Neural cell (in vitro differentiated cells): ENCODE measurements around the gene SFT2D1. TPM values are rescaled to one million over a fixed set of nuclear protein-coding genes. Genes with fewer than 3 reads are reported as not detected.

ENCODE experiments used
- H2AFZ ChIP-seq: fragments of 200-600, 300-800 bp; sonication (generic), shearing (Covaris generic); 2 replicates; pipeline ENCODE4 v1.6.0; 2014; ENCODE audit warnings: low read depth, mild to moderate bottlenecking, antibody characterized with exemption, low read length, moderate library complexity
- H3F3A ChIP-seq: fragments of 200-600 bp; shearing (Covaris generic); 2 replicates; pipeline ENCODE4 v1.6.1; 2016; ENCODE audit warnings: mild to moderate bottlenecking, moderate library complexity, mixed read lengths, antibody characterized with exemption, low read length; ENCODE audit not compliant: insufficient read depth, poor library complexity, severe bottlenecking
- H3K27ac ChIP-seq: fragments of 200-600, 300-800 bp; sonication (generic), shearing (Covaris generic); 2 replicates; pipeline ENCODE4 v1.5.1; 2014; ENCODE audit warnings: mild to moderate bottlenecking, low read length, moderate library complexity
- H3K27me3 ChIP-seq: fragments of 300-800, 200-600 bp; sonication (generic), shearing (Covaris generic); 2 replicates; pipeline ENCODE4 v1.6.0; 2014; ENCODE audit warnings: mild to moderate bottlenecking, low read depth, low read length, moderate library complexity; ENCODE audit not compliant: insufficient read depth
- H3K36me3 ChIP-seq: fragments of 300-800, 200-600 bp; sonication (generic), shearing (Covaris generic); 2 replicates; pipeline ENCODE4 v1.5.1; 2014; ENCODE audit warnings: mild to moderate bottlenecking, antibody characterized with exemption, low read length, moderate library complexity; ENCODE audit not compliant: insufficient read depth
- H3K4me2 ChIP-seq: fragments of 300-800, 200-600 bp; sonication (generic), shearing (Covaris generic); 2 replicates; pipeline ENCODE4 v1.6.0; 2014; ENCODE audit warnings: mild to moderate bottlenecking, low read length
- H3K4me3 ChIP-seq: fragments of 300-800, 200-600 bp; sonication (generic), shearing (Covaris generic); 2 replicates; pipeline ENCODE4 v1.5.1; 2014; ENCODE audit warnings: mild to moderate bottlenecking, low read length, moderate library complexity
- H3K79me2 ChIP-seq: fragments of 200-600 bp; shearing (Covaris generic); replicated peaks from 2 replicates; pipeline ENCODE4 v1.6.0; 2014; ENCODE audit warnings: mild to moderate bottlenecking, low read length, moderate library complexity; ENCODE audit not compliant: insufficient read depth
- H3K9ac ChIP-seq: fragments of 300-800, 200-600 bp; sonication (generic), shearing (Covaris generic); 2 replicates; pipeline ENCODE4 v1.6.1; 2016; ENCODE audit warnings: mild to moderate bottlenecking, low read length, mixed read lengths
- H3K9me2 ChIP-seq: fragments of 200-600 bp; shearing (Covaris generic); 2 replicates; pipeline ENCODE4 v1.6.1; 2016; ENCODE audit warnings: mild to moderate bottlenecking, low read length, mixed read lengths; ENCODE audit not compliant: insufficient read depth
- H3K9me3 ChIP-seq: fragments of 200-600, 300-800 bp; sonication (generic), shearing (Covaris generic); 2 replicates; pipeline ENCODE4 v1.6.1; 2016; ENCODE audit warnings: mild to moderate bottlenecking, mixed run types, low read length, moderate library complexity, mixed read lengths
- H4K20me1 ChIP-seq: fragments of 200-600 bp; shearing (Covaris generic); 2 replicates; pipeline ENCODE4 v1.6.1; 2016; ENCODE audit warnings: mild to moderate bottlenecking, mixed run types; ENCODE audit not compliant: insufficient read depth
- EZH2 ChIP-seq: fragments of 200-600, 300-800 bp; shearing (Covaris generic), sonication (generic); IDR thresholded peaks from 2 replicates; pipeline ENCODE4 v1.6.1; 2014; ENCODE audit warnings: antibody characterized with exemption, low read length, borderline replicate concordance, mild to moderate bottlenecking; ENCODE audit not compliant: insufficient read depth, poor library complexity, severe bottlenecking
- SMC3 ChIP-seq: fragments of 450-650 bp; conservative IDR thresholded peaks from 2 replicates; pipeline ENCODE4 v1.6.1; 2014; ENCODE audit warnings: antibody characterized with exemption, mild to moderate bottlenecking, moderate library complexity; ENCODE audit not compliant: poor library complexity
- polyA plus RNA-seq: library from polyadenylated mRNA; depleted of rRNA; stranded (reverse); fragments of >200 nt; gene quantifications from 2 replicates; pipeline ENCODE4 v1.2.3, GENCODE V29; 2014
- TF ChIP-seq, protein P1 (sequence below): IDR thresholded peaks from 2 replicates; pipeline ENCODE4 v1.6.1; 2012; ENCODE audit warnings: borderline replicate concordance

The SFT2D1 gene
- polyA plus RNA-seq, 1 donor from 2014 or later, result 81.7 TPM

DNA sequence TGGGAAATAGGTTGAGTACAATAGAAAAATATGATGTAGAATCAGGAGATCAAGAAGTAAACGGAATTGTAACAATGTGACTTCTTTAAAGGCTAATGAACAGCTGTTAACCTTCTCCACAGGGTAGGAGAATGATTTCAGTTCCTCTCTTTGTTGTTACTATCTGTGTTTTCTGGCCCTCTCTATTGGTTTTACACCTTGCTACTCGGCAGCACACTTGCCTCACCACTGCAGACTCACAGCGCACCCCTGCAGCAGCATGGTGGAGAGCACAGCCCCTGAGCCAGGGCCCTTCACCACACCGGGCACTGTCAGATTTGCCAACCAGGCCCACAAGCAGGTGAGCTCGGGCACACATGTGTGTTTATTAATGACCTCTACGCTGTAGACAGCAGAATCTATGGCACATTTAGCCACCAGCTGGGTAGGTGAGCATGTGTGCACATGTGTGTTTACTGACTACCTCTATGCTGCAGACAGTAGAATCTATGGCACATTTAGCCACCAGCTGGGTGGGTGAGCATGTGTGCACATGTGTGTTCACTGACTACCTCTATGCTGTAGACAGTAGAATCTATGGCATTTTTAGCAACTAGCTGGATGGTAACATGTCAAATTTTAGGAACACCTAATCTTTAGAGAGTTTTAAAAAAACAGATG, 16.8 kb downstream of the SFT2D1 start:
- Histone ChIP-seq H2AFZ (no peak overlapping the region), H4K20me1 (no peaks in the 10 kb centered on the region), H3K27ac (no peak overlapping the region), H3K9ac (no peak overlapping the region), H3F3A (no peaks in the 10 kb centered on the region), H3K4me3 (no peak overlapping the region), H3K4me2 (no peak overlapping the region), H3K9me2 (no peaks in the 10 kb centered on the region), H3K36me3 (peaks cover 3% of the 10 kb centered on the region), H3K27me3 (no peaks in the 10 kb centered on the region), H3K9me3 (no peaks in the 10 kb centered on the region), H3K79me2 (peaks cover 5% of the 10 kb centered on the region)
- no peak for TF ChIP-seq SMC3

- TF ChIP-seq, protein P1, sequence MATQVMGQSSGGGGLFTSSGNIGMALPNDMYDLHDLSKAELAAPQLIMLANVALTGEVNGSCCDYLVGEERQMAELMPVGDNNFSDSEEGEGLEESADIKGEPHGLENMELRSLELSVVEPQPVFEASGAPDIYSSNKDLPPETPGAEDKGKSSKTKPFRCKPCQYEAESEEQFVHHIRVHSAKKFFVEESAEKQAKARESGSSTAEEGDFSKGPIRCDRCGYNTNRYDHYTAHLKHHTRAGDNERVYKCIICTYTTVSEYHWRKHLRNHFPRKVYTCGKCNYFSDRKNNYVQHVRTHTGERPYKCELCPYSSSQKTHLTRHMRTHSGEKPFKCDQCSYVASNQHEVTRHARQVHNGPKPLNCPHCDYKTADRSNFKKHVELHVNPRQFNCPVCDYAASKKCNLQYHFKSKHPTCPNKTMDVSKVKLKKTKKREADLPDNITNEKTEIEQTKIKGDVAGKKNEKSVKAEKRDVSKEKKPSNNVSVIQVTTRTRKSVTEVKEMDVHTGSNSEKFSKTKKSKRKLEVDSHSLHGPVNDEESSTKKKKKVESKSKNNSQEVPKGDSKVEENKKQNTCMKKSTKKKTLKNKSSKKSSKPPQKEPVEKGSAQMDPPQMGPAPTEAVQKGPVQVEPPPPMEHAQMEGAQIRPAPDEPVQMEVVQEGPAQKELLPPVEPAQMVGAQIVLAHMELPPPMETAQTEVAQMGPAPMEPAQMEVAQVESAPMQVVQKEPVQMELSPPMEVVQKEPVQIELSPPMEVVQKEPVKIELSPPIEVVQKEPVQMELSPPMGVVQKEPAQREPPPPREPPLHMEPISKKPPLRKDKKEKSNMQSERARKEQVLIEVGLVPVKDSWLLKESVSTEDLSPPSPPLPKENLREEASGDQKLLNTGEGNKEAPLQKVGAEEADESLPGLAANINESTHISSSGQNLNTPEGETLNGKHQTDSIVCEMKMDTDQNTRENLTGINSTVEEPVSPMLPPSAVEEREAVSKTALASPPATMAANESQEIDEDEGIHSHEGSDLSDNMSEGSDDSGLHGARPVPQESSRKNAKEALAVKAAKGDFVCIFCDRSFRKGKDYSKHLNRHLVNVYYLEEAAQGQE, result no peak
- Histone ChIP-seq H3K27me3 (no peaks in the 10 kb centered on the region), H3K9ac (no peak overlapping the region), H2AFZ (no peak overlapping the region), H3F3A (no peaks in the 10 kb centered on the region), H3K79me2 (no peaks in the 10 kb centered on the region), H3K4me2 (no peak overlapping the region), H3K9me2 (no peaks in the 10 kb centered on the region), H3K4me3 (no peak overlapping the region), H3K36me3 (peaks cover 3% of the 10 kb centered on the region), H3K9me3 (no peaks in the 10 kb centered on the region), H4K20me1 (no peaks in the 10 kb centered on the region), H3K27ac (no peak overlapping the region)
Observed at GRCh38 chr6:166323395-166323794, 18.9 kb downstream of the SFT2D1 start.

DNA sequence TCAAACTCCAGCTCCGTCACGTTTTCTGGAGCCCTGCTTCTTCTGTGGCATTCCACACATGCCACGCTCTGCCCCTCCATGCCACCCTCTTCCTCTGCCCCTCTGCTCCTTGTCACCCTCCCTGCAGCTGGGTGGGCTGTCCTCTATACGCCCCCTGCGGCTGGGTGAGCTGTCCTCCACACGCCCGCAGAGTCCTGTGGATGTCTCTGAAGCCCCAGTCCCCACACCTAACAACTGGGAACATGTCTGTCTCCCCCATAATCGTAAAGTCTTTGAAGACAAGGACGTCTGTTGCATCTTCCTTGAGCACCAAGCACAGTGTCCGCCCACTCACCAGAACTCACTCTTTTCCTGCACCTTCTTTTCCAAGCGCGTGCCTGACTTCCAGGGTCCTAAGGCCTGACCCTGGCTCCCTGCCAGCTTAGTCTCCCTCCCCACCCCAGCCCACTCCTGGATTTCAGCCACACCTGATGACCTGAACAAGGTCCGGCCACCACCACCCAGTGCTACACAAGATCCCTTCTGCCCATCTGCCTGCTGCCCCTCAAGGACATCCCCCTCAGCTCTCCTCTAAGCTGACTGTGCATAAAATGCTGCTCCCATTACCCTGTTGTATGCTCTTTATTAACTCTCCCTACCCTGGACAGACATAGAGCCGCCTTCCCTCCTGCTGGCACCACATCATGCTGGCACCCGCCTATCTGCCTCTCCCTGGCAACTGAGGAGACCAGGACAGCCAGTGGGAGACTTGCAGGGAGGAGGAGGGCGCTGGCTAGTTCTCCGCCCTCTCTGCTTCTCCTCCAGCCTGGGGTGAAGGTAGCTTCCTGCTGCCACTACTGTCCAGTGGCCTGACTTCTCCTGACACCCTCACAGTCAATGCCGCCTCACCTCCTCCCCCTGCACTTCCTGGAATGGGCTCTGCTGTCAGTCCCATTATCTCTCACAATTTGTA, 23.4 kb downstream of the SFT2D1 start:
- Histone ChIP-seq H3K79me2 (no peaks in the 10 kb centered on the region), H2AFZ (no peak overlapping the region), H3F3A (no peaks in the 10 kb centered on the region), H3K9ac (no peak overlapping the region), H3K4me2 (no peak overlapping the region), H4K20me1 (no peaks in the 10 kb centered on the region), H3K9me3 (no peaks in the 10 kb centered on the region), H3K27me3 (no peaks in the 10 kb centered on the region), H3K36me3 (no peaks in the 10 kb centered on the region), H3K9me2 (no peaks in the 10 kb centered on the region), H3K4me3 (no peak overlapping the region), H3K27ac (no peak overlapping the region)
- TF ChIP-seq EZH2, result no peak
- TF ChIP-seq SMC3, result no peak
